GM19043 (cell line): ENCODE data around the gene FAM20C.

Experiments used
- ATAC-seq: cut with Tn5 transposase; IDR thresholded peaks from one replicate; pipeline ENCODE4 v1.9.1; 2021; ENCODE audit warnings: low read depth; ENCODE audit not compliant: unreplicated experiment

The FAM20C gene

DNA sequence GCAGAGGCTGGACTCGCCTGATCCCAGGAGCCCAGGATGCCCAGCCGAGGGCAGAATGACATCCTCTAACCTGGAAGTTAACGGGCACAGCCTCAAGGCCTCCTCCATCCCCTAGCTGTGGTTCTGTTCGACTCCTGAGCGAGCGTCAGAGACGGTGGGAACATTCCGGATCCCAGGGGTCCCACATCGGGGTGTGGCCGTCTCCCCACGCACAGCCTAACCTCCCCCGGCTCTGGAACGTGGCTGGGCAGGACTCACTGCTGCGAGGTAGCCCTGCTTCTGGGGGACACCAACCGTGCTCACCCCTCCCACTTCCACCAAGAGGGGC lies 106.0 kb downstream of the FAM20C start:
- ATAC-seq = no peak

DNA sequence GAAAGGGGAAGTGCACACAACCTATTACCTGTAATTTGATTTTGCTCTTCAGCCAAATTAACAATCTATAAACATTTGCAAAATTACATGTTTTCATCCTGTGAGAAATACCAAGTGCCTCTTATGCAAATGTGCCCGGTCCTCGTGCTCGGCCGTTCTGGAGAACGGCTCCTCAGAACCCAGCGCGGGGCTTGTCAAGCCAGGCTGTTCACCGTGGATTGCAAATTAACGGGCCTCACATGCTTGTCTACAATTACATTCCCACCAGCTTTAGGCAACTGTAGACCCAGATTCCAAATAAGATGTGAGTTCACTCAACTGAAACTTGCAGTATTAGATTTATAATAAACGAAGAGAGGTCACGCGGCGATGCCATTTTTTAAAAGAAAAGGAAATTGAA lies 106.4 kb downstream of the FAM20C start:
- no peak for ATAC-seq

DNA sequence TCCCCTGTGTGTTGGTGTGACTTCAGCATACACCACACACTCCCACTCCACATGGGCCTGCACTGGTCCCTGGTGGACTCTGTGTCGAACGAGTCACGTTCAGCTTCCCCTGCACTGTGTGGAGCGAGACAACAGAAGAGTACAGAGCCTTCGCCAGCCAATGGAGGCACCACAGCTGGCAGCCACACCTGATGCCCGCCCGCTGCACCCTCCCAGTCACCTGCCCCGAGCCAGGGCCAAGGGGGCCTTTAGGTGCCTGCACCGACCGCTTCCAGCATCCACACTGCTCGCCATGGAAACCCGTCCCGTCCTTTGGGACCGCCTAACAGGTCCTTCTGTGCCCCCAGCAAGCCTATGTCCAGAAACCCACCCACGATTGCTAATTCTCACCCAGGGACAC lies 106.8 kb downstream of the FAM20C start:
- ATAC-seq = no peak

DNA sequence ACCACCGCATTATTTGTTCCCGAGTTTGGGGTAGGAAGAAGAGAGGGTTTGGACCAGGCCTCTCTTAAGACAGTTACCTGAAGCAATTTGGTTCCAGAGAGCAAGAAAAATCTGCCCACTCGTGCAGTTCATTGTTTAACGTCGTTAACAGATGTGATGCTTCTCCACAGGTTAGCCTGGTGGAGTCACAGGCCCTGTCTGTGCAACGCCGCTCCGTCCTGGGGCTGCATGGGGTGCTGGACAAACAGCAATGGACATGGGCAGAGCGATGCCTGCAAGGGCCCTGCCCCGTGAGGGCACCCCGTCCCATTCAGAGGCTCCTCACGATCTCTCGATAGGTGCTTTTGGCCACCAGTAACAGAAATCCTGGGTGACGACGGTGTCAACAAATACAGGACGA lies 107.3 kb downstream of the FAM20C start:
- no peak for ATAC-seq

DNA sequence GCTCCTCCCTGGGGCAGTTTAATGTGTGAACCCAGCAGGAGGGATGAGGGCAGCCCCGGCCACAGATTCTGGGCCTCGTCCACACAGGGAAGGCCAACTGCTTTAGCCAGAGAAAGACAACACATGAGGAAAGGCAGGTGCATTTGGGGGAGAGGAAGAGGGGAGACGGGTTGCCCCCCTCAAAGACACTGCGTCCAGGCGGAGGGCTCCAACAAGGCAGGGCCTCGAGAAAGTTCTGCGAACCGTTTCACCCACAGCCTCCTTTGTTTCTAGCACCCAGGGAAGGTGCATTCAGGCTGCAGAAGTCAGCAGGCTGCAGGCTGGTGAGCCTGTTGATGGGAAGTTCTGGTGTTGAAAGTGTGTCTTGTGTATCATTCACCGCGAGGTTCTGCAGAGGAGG lies 107.7 kb downstream of the FAM20C start:
- ATAC-seq = no peak

DNA sequence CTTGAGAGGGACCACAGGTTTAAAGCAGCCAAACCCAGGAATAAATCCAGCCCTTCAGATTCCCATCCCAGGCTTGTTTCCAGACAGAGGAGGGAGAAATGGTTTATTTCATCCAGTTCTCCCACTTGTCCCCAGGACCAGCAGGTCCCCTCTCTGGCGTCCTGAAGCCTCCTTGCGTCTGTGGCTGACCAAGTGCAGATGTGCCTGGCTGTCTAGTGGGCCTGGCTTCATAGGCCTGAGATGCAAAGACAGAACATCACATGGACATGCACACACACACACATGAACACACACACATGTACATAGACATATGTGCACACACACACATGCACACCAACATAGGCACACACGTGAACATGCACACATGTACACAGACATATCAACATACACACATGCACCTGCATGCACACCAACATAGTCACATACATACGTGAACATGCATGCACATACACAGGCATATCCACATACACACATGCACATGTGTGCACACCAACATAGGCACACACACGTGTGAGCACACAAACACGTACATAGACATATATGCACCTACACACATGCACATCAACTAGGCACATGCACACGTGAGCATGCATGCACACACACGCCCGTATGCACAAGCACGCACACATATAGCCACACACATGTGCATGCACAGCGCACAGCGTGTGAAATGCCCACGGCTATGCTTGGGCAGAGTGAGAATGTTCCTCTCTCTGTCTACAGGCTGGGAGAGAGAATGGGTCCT lies 108.3 kb downstream of the FAM20C start:
- no peak for ATAC-seq

DNA sequence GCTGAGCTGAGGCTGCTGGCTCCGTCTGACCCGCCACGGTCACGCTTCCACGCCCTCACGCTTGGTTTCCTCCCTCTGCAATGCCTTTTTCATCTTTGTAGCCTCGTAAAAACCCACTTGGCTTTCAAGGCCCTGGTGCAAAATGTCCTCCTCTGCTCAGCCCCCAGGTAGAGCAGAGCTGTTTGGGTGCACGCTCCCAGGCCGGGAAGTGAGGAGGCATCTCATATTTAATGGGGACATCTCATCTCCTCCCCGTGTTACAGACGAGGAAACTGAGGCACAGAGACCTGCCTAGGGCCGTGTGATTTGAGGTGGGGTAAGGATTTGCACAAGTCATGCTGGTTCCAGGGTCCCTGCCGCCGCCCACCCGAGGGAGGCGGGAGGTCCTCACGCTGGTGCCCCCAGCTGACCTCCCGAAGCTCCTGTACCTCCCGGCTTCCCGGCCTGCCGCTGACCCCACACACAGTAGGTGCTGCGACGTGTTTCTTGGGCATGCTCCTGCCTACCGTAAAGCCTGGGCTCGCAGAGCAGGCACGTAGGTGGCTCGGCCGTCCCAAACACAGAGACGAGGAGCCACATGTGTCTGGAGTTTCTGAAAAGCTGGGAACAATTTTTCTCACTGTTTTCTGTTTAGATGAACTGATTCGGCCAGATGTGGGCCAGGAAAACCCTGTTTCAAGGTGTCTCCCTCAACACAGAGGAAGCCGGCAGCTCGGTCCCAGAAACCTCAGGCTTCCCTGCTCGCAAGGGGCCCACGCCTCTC lies 109.1 kb downstream of the FAM20C start:
- no peak for ATAC-seq

DNA sequence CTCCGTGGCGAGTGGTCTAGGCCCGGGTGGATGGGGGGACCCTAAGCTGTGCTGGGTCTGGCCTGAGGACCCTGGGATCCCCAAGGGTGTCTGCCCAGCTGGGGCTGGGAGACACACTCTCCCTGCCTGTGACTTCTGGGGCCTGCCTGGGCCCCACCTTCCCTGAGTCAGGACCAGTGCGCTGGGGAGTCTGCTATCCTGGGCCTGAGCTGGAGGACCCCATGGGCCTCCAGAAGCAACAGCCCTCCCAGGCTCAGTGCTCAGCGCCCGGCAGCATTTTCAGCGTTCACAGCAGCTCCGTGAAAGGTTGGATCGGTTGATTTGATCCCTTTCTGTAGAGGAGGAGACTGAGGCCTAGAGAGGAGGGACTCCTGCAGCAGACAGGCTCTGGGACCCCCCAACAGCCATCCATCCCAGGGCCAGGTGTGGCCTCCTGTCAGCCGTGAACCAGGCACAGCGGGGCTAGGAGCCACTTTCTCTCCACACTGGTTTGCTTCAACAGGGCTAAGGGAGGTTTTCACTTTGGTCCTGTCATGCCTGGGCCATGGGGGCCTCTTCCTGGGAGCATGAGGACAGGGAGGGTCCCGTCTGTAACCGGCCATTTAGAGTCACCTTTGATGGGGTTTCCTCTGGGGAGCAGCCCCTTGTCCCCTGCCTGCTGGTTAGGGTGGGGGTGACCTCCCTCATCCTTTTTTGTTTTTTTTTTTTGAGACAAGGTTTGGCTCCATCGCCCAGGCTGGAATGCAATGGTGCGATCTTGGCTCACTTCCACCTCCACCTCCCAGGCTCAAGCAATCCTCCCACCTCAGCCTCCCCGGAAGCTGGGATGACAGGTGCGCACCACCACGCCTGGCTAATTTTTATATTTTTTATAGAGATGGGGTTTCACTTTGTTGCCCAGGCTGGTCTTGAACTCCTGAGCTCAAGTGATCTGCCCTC lies 110.0 kb downstream of the FAM20C start:
- ATAC-seq = no peak

DNA sequence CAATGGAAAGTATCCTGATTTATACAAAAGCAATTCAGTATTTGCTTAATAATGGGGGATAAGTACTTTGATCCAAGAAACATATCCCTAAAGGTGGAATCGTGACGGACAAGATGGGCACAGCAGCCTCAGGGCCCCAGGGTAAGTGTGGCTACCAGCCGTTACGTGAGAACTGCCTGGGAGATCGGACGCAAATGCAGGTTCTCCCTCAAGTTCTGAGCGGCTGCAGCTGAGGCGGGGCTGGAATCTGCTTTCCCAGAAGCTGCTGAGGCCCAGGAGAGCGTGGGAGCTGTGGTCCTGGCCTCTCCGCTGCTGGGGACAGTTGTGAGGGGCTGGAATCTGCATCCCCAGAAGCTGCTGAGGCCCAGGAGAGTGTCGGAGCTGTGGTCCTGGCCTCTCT lies 111.1 kb downstream of the FAM20C start:
- ATAC-seq = no peak

DNA sequence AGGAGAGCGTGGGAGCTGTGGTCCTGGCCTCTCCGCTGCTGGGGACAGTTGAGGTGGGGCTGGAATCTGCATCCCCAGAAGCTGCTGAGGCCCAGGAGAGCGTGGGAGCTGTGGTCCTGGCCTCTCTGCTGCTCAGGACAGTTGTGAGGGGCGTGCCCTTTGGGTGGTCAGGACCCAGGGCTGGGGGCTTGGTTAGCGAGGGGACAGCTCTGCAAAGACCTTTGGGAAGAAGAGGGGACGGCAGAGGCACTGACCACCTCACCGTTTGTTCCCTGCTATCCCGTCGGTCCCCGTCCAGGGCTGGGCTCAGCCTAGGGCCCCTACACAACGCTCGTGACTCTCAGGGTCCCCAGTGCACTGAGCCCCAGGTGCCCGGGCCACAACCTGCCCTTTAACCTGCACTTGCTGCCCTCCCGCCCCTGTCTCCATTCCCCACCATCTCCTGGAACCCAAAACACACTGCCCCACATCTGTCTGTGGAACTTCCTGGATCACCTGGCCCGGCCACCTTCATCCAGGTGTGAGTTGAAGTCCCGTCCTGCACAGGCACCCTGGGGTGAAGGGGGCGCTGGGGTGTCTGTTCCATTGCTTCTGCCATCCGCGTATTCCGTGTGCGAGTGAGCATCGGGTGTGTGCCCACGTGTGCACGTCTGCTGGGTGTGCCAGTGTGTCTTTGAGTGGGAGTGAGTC lies 111.7 kb downstream of the FAM20C start:
- no peak for ATAC-seq

DNA sequence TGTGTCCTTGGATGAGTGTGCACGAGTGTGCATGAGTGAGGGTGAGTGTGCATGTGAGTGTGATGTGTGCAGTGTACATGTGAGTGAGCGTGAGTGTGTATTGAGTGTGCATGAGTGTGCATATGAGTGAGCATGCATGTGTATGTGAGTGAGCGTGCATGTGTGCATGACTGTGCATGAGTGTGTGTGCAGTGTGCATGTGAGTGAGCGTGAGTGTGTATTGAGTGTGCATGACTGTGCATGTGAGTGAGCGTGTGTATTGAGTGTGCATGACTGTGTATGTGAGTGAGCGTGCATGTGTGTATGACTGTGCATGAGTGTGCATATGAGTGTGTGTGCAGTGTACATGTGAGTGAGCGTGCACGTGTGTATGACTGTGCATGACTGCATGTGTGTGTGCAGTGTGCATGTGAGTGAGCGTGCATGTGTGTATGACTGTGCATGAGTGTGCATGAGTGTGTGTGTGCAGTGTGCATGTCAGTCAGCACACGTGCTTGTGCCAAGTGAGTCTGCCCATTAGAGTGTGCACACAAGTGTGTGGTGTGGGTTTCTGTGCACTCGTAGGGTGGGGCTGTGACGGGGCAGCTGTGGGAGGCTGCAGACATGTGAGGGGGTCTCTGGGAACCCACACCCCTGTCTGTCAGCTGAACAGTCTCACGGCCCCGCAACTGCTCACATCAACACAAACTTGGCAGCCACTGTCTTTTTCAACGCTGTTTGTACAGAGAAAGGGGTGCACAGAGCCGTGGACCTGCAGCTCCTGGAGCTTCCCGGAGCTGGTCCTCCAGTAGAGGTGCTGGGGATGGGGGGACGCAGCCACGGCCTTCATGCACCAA lies 112.4 kb downstream of the FAM20C start:
- no peak for ATAC-seq

DNA sequence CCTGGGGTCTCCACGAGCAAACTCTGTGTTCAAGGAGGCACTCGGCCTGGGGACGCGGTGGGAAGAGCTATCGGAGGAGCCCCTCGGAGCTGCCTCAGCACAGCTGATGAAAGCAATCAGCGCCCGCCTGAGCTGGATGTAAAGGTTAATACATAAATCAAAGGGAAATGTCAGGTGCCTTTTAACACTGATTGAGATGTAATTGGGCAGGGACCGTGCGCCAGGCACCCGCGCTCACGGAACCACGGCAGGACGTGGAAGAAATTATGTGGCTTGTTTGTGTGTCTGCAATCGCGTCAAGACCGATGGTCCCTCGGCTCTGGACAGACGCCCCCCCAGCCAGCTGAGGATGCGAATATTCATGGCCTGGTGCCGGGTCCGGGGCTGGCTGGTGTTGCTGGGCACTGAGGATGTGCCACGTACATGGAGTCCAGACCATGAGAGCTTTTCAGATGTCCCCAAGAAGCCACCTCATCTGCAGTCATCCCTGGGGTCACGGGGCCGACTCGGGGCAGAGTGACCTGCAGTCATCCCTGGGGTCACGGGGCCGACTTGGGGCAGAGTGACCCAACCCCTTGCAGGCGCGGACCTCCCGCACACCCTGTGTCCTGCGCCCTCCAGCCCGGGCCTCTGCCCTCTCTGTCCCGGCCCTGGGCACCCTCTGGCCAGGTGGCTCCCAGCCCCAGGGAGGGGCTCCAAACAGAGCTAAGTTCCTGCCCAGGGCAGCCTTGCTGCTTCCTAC lies 113.2 kb downstream of the FAM20C start:
- no peak for ATAC-seq

DNA sequence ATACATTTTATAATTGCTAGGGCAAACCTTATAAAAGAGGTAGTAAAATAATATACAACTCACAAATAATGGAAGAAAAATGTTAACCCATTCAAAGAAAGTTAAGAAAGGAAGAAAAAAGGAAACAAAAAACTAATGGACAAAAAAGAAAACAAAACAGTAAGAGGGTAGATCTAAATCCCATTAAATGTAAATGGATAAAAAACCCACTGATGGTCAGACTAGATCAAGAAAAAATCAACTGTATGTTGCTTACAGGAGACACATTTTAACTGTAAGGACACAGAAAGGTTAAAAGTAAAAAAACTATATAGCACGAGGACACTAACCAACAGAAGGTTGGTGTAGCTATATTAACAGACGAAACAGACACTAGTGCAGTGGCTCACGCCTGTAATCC lies 115.6 kb downstream of the FAM20C start:
- no peak for ATAC-seq

DNA sequence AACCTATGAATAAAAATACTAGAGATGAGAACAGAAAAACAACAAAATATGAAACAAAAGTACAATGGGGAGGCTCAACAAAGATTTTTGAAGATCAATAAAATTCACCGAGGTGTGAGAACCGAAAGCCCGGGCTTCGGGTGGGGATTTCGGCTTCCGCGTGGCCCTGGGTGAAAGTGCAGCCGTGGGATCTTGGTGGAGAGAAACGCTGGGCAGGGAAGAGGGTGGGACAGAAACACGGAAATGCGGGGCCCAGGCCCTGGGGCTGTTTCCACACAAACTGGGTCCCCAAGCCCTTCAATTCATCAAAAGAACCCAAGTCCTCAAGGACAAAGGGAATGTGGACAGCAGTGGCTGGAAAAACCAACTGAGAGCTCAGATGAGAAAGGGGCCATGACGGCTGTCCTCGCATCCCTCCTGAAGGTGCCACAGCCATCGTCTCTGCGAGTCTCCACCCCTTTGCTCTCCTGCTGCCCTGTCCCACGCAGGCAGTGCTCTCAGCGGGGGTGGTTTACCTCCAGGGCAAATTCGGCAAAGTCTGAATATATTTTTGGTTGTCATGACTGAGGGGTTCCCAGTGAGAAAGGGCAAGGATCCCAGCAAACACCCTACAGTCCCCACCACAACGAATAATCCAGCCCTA lies 117.3 kb downstream of the FAM20C start:
- no peak for ATAC-seq
